Suppressor macrophage treated with lipopolysaccharide for 1 hour (primary cell): ENCODE results near the gene GKAP1.
"Not testable (repeated sequence)": the region's sequence is repeated elsewhere in the genome, so short reads cannot be mapped to it uniquely, and the experiment has no call there.

Experiments used
- DNase-seq, 3 donors: peaks; one replicate each; pipeline ENCODE4 v3.0.0-alpha.2; 2020 to 2022

GKAP1 gene

GRCh38 chr9:83728591-83729368 lies 88.8 kb downstream of the GKAP1 start:
- DNase-seq: not testable (repeated sequence)

GRCh38 chr9:83724436-83724835 lies 93.1 kb downstream of the GKAP1 start:
- DNase-seq: peak in 2 of 3 donors; percentile 6 to 25

GRCh38 chr9:83722726-83723495 lies 94.7 kb downstream of the GKAP1 start:
- no peak for DNase-seq

GRCh38 chr9:83721509-83721908 lies 96.1 kb downstream of the GKAP1 start:
- DNase-seq: no peak

- no peak for DNase-seq
These were observed 101.8 kb downstream of the GKAP1 start for GRCh38 chr9:83715794-83716193.

GRCh38 chr9:83715221-83715620 lies 102.3 kb downstream of the GKAP1 start:
- no peak for DNase-seq

GRCh38 chr9:83714329-83714728 lies 103.2 kb downstream of the GKAP1 start:
- peak; percentile 42 to 59 (median 53) for DNase-seq

- DNase-seq: peak; percentile 87 to 93 (median 90)
These were observed 108.9 kb downstream of the GKAP1 start for GRCh38 chr9:83708515-83709158.

- peak; percentile 90 to 96 (median 96) for DNase-seq
These were observed 109.6 kb downstream of the GKAP1 start, which contains the start of gene UBQLN1 for GRCh38 chr9:83707768-83708514. Gene UBQLN1, minus strand, starts transcription at chr9:83707958. Its CDS starts 279 bp downstream, at chr9:83707679.

GRCh38 chr9:83707518-83707767 lies 110.1 kb downstream of the GKAP1 start:
- peak; percentile 75 to 86 (median 79) for DNase-seq

GRCh38 chr9:83706676-83707517 lies 110.7 kb downstream of the GKAP1 start:
- DNase-seq: peak; percentile 28 to 50 (median 29)

GRCh38 chr9:83705219-83705651 lies 112.3 kb downstream of the GKAP1 start:
- DNase-seq: not testable (repeated sequence)

- DNase-seq: no peak
These were observed 115.8 kb downstream of the GKAP1 start for GRCh38 chr9:83701769-83702168.

- DNase-seq: no peak
These were observed 116.3 kb downstream of the GKAP1 start for GRCh38 chr9:83701286-83701685.

GRCh38 chr9:83699615-83700014 lies 118.0 kb downstream of the GKAP1 start:
- no peak for DNase-seq

- DNase-seq: no peak
These were observed 118.5 kb downstream of the GKAP1 start for GRCh38 chr9:83698976-83699585.

- DNase-seq: no peak
These were observed 126.1 kb downstream of the GKAP1 start for GRCh38 chr9:83691492-83691891.
